SK-N-SH (cell line): Measurements from ENCODE around the gene FBXL15. TPM values are rescaled to one million over a fixed set of nuclear protein-coding genes. Genes with fewer than 3 reads are reported as not detected.

Source experiments
- CTCF ChIA-PET: fragments of 300-600, 350-600 bp; formaldehyde crosslinking; extraction: SDS; loops from one replicate; lab custom pipeline; 2021; lab: Yijun Ruan, JAX
- POLR2A ChIA-PET: fragments of 350-600 bp; sonication (Branson Sonifier 250); formaldehyde crosslinking; extraction: SDS; loops from one replicate; lab custom pipeline; 2020; ENCODE audit warnings: antibody characterized with exemption, inconsistent platforms; lab: Yijun Ruan, JAX
- DNase-seq: peaks from one replicate; pipeline ENCODE4 v3.0.0; 2012
- H2AFZ ChIP-seq: fragments of 200-600 bp; sonication (generic); 2 replicates; pipeline ENCODE4 v1.8.1; 2016; ENCODE audit warnings: antibody characterized with exemption, mild to moderate bottlenecking, low read depth
- H3F3A ChIP-seq: fragments of 200-600 bp; sonication (generic); replicated peaks from 2 replicates; pipeline ENCODE3; 2016; ENCODE audit warnings: antibody characterized with exemption, mild to moderate bottlenecking; ENCODE audit not compliant: insufficient read depth
- H3K27ac ChIP-seq, 2 experiments: fragments of 200-500 bp in 1 of 2; fragments of 200-600 bp in 1 of 2; sonication (Bioruptor generic) in 1 of 2; sonication (generic), shearing (Covaris generic) in 1 of 2; 2 replicates each; pipeline versions ENCODE4 v1.5.1 to v1.6.1; 2014 to 2016; ENCODE audit warnings: low read depth in 2 of 2, inconsistent platforms in 1 of 2, low read length in 1 of 2, mild to moderate bottlenecking in 1 of 2, mixed read lengths in 1 of 2
- H3K27me3 ChIP-seq: fragments of 200-600 bp; sonication (generic), shearing (Covaris generic); 2 replicates; pipeline ENCODE4 v1.6.1; 2016; ENCODE audit warnings: mixed run types; ENCODE audit not compliant: insufficient read depth
- H3K36me3 ChIP-seq, 2 experiments: fragments of 200-500 bp in 1 of 2; fragments of 200-600 bp in 1 of 2; sonication (Bioruptor generic) in 1 of 2; sonication (generic) in 1 of 2; replicated peaks in 1 of 2; 2 replicates each; pipeline versions ENCODE3 to v1.5.1; 2014 to 2016; ENCODE audit warnings: low read length in 1 of 2, mild to moderate bottlenecking in 1 of 2; ENCODE audit not compliant: insufficient read depth in 2 of 2, control insufficient read depth in 1 of 2
- H3K4me1 ChIP-seq, 2 experiments: fragments of 200-500 bp in 1 of 2; fragments of 200-600 bp in 1 of 2; sonication (Bioruptor generic) in 1 of 2; sonication (generic), shearing (Covaris generic) in 1 of 2; 2 replicates each; pipeline versions ENCODE4 v1.5.1 to v1.6.1; 2014 to 2016; ENCODE audit warnings: low read depth in 1 of 2, low read length in 1 of 2, mixed run types in 1 of 2; ENCODE audit not compliant: insufficient read depth in 2 of 2, control insufficient read depth in 1 of 2
- H3K4me2 ChIP-seq: fragments of 200-600 bp; sonication (generic), shearing (Covaris generic); 2 replicates; pipeline ENCODE4 v1.6.1; 2017; ENCODE audit warnings: mixed run types
- H3K4me3 ChIP-seq, 2 experiments: fragments of 200-500 bp in 1 of 2; fragments of 200-600 bp in 1 of 2; sonication (Bioruptor generic) in 1 of 2; sonication (generic), shearing (Covaris generic) in 1 of 2; 2 replicates each; pipeline versions ENCODE4 v1.5.1 to v1.8.1; 2014 to 2016; ENCODE audit warnings: low read depth in 2 of 2, inconsistent platforms in 1 of 2, low read length in 1 of 2, mild to moderate bottlenecking in 1 of 2, mixed read lengths in 1 of 2, moderate library complexity in 1 of 2
- H3K79me2 ChIP-seq: fragments of 200-600 bp; sonication (generic); 2 replicates; pipeline ENCODE4 v1.8.1; 2017; ENCODE audit warnings: mild to moderate bottlenecking; ENCODE audit not compliant: insufficient read depth
- H3K9ac ChIP-seq: fragments of 200-600 bp; sonication (generic); 2 replicates; pipeline ENCODE4 v1.6.1; 2017; ENCODE audit warnings: mixed run types
- H3K9me2 ChIP-seq: fragments of 200-600 bp; sonication (generic); 2 replicates; pipeline ENCODE4 v1.6.1; 2017; ENCODE audit warnings: mixed run types
- H3K9me3 ChIP-seq: fragments of 200-600 bp; sonication (generic); 2 replicates; pipeline ENCODE4 v1.6.1; 2017; ENCODE audit warnings: mixed run types, mild to moderate bottlenecking, moderate library complexity
- H4K20me1 ChIP-seq: fragments of 200-600 bp; sonication (generic); 2 replicates; pipeline ENCODE4 v1.6.1; 2017; ENCODE audit warnings: mild to moderate bottlenecking, mixed run types; ENCODE audit not compliant: insufficient read depth
- CHD2 ChIP-seq: fragments of 150-350 bp; IDR thresholded peaks from 2 replicates; pipeline ENCODE4 v1.6.1; 2018; ENCODE audit warnings: low read length; ENCODE audit not compliant: partially characterized antibody
- EP300 ChIP-seq, 2 experiments: IDR thresholded peaks; 2 replicates each; pipeline versions ENCODE4 v1.4.0 to v1.6.1; 2012; ENCODE audit warnings: borderline replicate concordance in 1 of 2, low read depth in 1 of 2, low read length in 1 of 2
- FOSL2 ChIP-seq: IDR thresholded peaks from 2 replicates; pipeline ENCODE4 v1.4.0; 2012; ENCODE audit warnings: low read depth, mild to moderate bottlenecking, moderate library complexity, borderline replicate concordance
- FOXJ3 ChIP-seq: sonication (generic); formaldehyde crosslinking; IDR thresholded peaks from 2 replicates; pipeline ENCODE4 v1.5.1; 2020; ENCODE audit warnings: mild to moderate bottlenecking, missing genetic modification reagents
- IRF3 ChIP-seq: fragments of 150-350 bp; IDR thresholded peaks from 2 replicates; pipeline ENCODE4 v1.6.1; 2016; ENCODE audit warnings: mild to moderate bottlenecking, low read depth, low read length
- JUND ChIP-seq: IDR thresholded peaks from 2 replicates; pipeline ENCODE4 v1.4.0; 2012
- MXI1 ChIP-seq: IDR thresholded peaks from 2 replicates; pipeline ENCODE4 v1.6.1; 2012; ENCODE audit warnings: mild to moderate bottlenecking, low read depth, low read length, improper control_type of control experiment
- NRF1 ChIP-seq: IDR thresholded peaks from 2 replicates; pipeline ENCODE4 v1.6.1; 2012; ENCODE audit warnings: low read depth, mild to moderate bottlenecking, low read length
- PBX3 ChIP-seq: IDR thresholded peaks from 2 replicates; pipeline ENCODE4; 2012
- POLR2AphosphoS5 ChIP-seq: IDR thresholded peaks from 2 replicates; pipeline ENCODE4 v1.6.1; 2012; ENCODE audit warnings: low read depth, low read length
- RCOR1 ChIP-seq: fragments of 150-350 bp; IDR thresholded peaks from 2 replicates; pipeline ENCODE4 v1.6.1; 2017; ENCODE audit warnings: antibody characterized with exemption, low read length
- RFX5 ChIP-seq: IDR thresholded peaks from 2 replicates; pipeline ENCODE4 v1.6.1; 2012; ENCODE audit warnings: mild to moderate bottlenecking, improper control_type of control experiment, low read length
- RXRA ChIP-seq: IDR thresholded peaks from 2 replicates; pipeline ENCODE4 v1.4.0; 2012; ENCODE audit warnings: low read depth, mild to moderate bottlenecking, borderline replicate concordance
- SMC3 ChIP-seq: IDR thresholded peaks from 2 replicates; pipeline ENCODE4 v1.6.1; 2012; ENCODE audit warnings: low read depth, low read length, improper control_type of control experiment
- TAF1 ChIP-seq: IDR thresholded peaks from 2 replicates; pipeline ENCODE4 v1.6.1; 2012; ENCODE audit warnings: low read depth, mild to moderate bottlenecking, low read length, moderate library complexity, borderline replicate concordance
- TEAD4 ChIP-seq: IDR thresholded peaks from 2 replicates; pipeline ENCODE4 v1.4.0; 2012; ENCODE audit warnings: mild to moderate bottlenecking, borderline replicate concordance; ENCODE audit not compliant: insufficient read depth
- USF1 ChIP-seq: IDR thresholded peaks from 2 replicates; pipeline ENCODE4 v1.4.0; 2012; ENCODE audit warnings: low read depth, borderline replicate concordance
- YY1 ChIP-seq: IDR thresholded peaks from 2 replicates; pipeline ENCODE4 v1.4.0; 2012; ENCODE audit warnings: low read depth, mild to moderate bottlenecking
- ZBTB33 ChIP-seq: IDR thresholded peaks from 2 replicates; pipeline ENCODE4 v1.4.0; 2012; ENCODE audit warnings: low read depth, borderline replicate concordance
- WGBS: methylation state at CpG from one replicate; pipeline ENCODE4 v1.1.6; 2017; ENCODE audit warnings: low lambda C conversion rate; 5-methylcytosine and 5-hydroxymethylcytosine counted together
- polyA plus RNA-seq, 3 experiments: library from polyadenylated mRNA; depleted of rRNA; stranded (reverse); fragments of >200 nt; gene quantifications; 2 replicates each; pipeline ENCODE4 v1.2.3, GENCODE V29; 2012

FBXL15 gene
- polyA plus RNA-seq, 1 of the 3 experiments (the other 2 are of a cell fraction): 17.2 TPM

GRCh38 chr10:102437515-102437914 lies 16.9 kb downstream of the FBXL15 start:
- Histone ChIP-seq H3K9me3 (no peaks in the 10 kb centered on the region), H3K36me3 (no peaks in the 10 kb centered on the region), H2AFZ (no peak overlapping the region)
- CTCF ChIA-PET: interaction anchor here (1.4 to 3.7 kb wide), 2 partner anchors 15 to 33 kb away, joined by 4 to 23 read pairs; partner anchors contain the start of gene FBXL15
- no peak for TF ChIP-seq RXRA
- TF ChIP-seq ZBTB33: no peak
- TF ChIP-seq CHD2: no peak
- no peak for TF ChIP-seq YY1
- TF ChIP-seq RCOR1: no peak
- TF ChIP-seq PBX3: no peak
- TF ChIP-seq, all 33 proteins: peak for 0
- Histone ChIP-seq H3K9ac (no peak overlapping the region), H3K4me3 (no peak overlapping the region), H3K79me2 (no peaks in the 10 kb centered on the region), H3K9me2 (no peaks in the 10 kb centered on the region), H3K4me2 (no peak overlapping the region), H3K4me1 (no peaks in the 10 kb centered on the region; a peak in 1 of 4 replicates), H4K20me1 (no peaks in the 10 kb centered on the region), H3F3A (no peaks in the 10 kb centered on the region), H3K27me3 (no peaks in the 10 kb centered on the region), H3K27ac (no peak overlapping the region)
- WGBS: 88% methylated on average over 3 of the region's 3 CpGs
- POLR2A ChIA-PET: no interaction called here
- no peak for DNase-seq

GRCh38 chr10:102438374-102438773 lies 17.7 kb downstream of the FBXL15 start:
- Histone ChIP-seq H3K9ac (no peak overlapping the region), H2AFZ (no peak overlapping the region), H3K36me3 (no peaks in the 10 kb centered on the region), H3K27me3 (no peaks in the 10 kb centered on the region), H3K4me3 (no peak overlapping the region), H3K27ac (no peak overlapping the region), H3K79me2 (no peaks in the 10 kb centered on the region), H4K20me1 (no peaks in the 10 kb centered on the region), H3F3A (no peaks in the 10 kb centered on the region), H3K9me2 (no peaks in the 10 kb centered on the region), H3K4me2 (no peak overlapping the region), H3K9me3 (no peaks in the 10 kb centered on the region), H3K4me1 (no peaks in the 10 kb centered on the region; a peak in 1 of 4 replicates)
- CTCF ChIA-PET: no interaction called here
- 94% methylated on average over 1 of the region's 1 CpG for WGBS
- POLR2A ChIA-PET: no interaction called here
- peak; percentile 29 for DNase-seq
- TF ChIP-seq TAF1: no peak
- no peak for TF ChIP-seq TEAD4
- TF ChIP-seq JUND: no peak
- TF ChIP-seq FOSL2: no peak
- TF ChIP-seq YY1: no peak
- TF ChIP-seq USF1: no peak
- TF ChIP-seq IRF3: no peak
- no peak for TF ChIP-seq RXRA
- TF ChIP-seq SMC3: no peak
- TF ChIP-seq PBX3: no peak
- TF ChIP-seq POLR2AphosphoS5: no peak
- TF ChIP-seq ZBTB33: no peak
- no peak for TF ChIP-seq RCOR1
- no peak for TF ChIP-seq EP300 (IDR thresholded peaks at IDR 0.05; ENCODE audit: borderline replicate concordance in 1 of 2, low read depth in 1 of 2, low read length in 1 of 2)
- no peak for TF ChIP-seq FOXJ3 (CRISPR knock-in tag)
- TF ChIP-seq RFX5: no peak
- no peak for TF ChIP-seq MXI1
- TF ChIP-seq NRF1: no peak
